ENCODE results near the gene EGFL8.
A peak's percentile ranks its signal among the peaks of the same experiment; 100 is the strongest.

- TF ChIP-seq CTCF (IDR thresholded peaks at IDR 0.05) = no peak
- TF ChIP-seq POLR2A (IDR thresholded peaks at IDR 0.05) = peak; percentile 89 to 98
Observed at GRCh38 chr6:32195902-32196681, 31.7 kb downstream of the EGFL8 start.

Data from suprapubic skin (tissue), 3 donors.